HEK293T (cell line): ENCODE data around the gene SNX9.

ENCODE experiments used
- FOXA1 ChIP-seq: fragments of 450-650 bp; IDR thresholded peaks from 2 replicates; pipeline ENCODE4 v1.6.1; 2016; ENCODE audit warnings: mild to moderate bottlenecking
- LEF1 ChIP-seq: fragments of 450-650 bp; IDR thresholded peaks from 2 replicates; pipeline ENCODE4 v1.6.1; 2017; ENCODE audit warnings: mild to moderate bottlenecking, borderline replicate concordance
- NFRKB ChIP-seq: fragments of 450-650 bp; IDR thresholded peaks from 2 replicates; pipeline ENCODE4 v1.6.1; 2016; ENCODE audit warnings: mild to moderate bottlenecking, moderate library complexity
- SP1 ChIP-seq: fragments of 450-650 bp; IDR thresholded peaks from 2 replicates; pipeline ENCODE4 v1.6.1; 2017
- SUZ12 ChIP-seq: fragments of 450-650 bp; IDR thresholded peaks from 2 replicates; pipeline ENCODE4 v1.6.1; 2016; ENCODE audit warnings: mild to moderate bottlenecking
- TARDBP ChIP-seq: fragments of 450-650 bp; IDR thresholded peaks from 2 replicates; pipeline ENCODE4 v1.6.1; 2016
- ZNF384 ChIP-seq: fragments of 450-650 bp; IDR thresholded peaks from 2 replicates; pipeline ENCODE4 v1.6.1; 2016

DNA sequence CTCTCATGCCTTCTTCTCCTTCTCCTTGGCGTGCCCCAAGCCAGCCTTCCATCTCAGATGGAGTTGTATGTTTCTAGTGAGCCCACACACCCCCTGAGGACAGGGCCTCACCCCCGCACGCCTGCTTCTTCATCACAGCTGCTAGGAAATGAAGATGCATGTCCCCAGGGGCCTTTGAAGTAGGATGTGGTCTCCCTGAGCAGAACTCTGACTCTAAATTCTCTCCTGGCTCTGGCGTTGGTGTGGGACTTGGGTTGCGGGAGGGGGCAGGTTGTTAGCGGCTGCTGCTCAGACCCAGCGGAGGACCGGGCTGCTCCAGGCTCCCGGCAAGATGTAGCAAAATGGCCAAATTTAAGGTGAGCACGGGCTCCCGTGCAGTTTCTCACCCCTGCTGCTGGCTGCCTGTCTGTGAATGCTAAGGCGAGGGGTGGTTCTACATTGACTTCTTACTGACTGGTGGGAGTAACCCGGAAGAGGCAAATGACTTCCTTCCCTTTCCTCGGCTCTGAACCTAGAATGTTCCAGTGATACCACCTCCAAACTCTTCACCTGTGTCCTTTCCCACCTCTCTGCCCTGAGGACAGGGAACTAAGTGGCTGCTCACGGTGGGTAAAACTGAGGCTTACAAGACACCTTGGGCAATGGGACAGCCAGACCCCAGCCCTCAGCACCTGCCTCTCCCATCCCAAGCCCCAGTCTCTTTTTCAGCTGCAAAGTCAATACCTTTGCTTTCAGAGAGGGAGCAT, 167.4 kb downstream of the SNX9 start:
- TF ChIP-seq SP1, result no peak
- no peak for TF ChIP-seq SUZ12
- no peak for TF ChIP-seq TARDBP
- TF ChIP-seq NFRKB, result no peak
- no peak for TF ChIP-seq LEF1
- no peak for TF ChIP-seq ZNF384
- TF ChIP-seq FOXA1, result no peak
